ENCODE data around the gene FAM117A. TPM values are rescaled to one million over a fixed set of nuclear protein-coding genes. Genes with fewer than 3 reads are reported as not detected.

The FAM117A gene
- total RNA-seq, 1 experiment from 2014 or later: 14.9 TPM

- Mint-ChIP-seq H3K4me1 (ENCODE audit: low read depth, unreplicated experiment) (peaks cover 25% of the 10 kb centered on the region), H3K36me3 (ENCODE audit: insufficient read depth, unreplicated experiment) (peaks cover 58% of the 10 kb centered on the region), H3K27me3 (ENCODE audit: unreplicated experiment) (peaks cover 24% of the 10 kb centered on the region), H3K4me3 (ENCODE audit: low read depth, unreplicated experiment) (peak overlapping the region; percentile 91), H3K9me3 (ENCODE audit: low read depth, unreplicated experiment) (no peaks in the 10 kb centered on the region), H3K27ac (ENCODE audit: unreplicated experiment) (peak overlapping the region; percentile 97)
- TF ChIP-seq CTCF (IDR thresholded peaks at IDR 0.05; ENCODE audit: unreplicated experiment): no peak
- CTCF ChIA-PET: interaction anchor here (0.6 to 1.7 kb wide), 4 partner anchors 9 to 225 kb away, joined by 3 to 6 read pairs (median 3); partner anchors contain the start of gene FAM117A
- intact Hi-C loops (cut with micrococcal nuclease; ENCODE audit: unreplicated experiment): no loop called here
- no peak for DNase-seq
- no TSS peak for BruUV-seq (replicated peaks)
These were observed 24.1 kb upstream of the FAM117A start for GRCh38 chr17:49787884-49788477.

DNA sequence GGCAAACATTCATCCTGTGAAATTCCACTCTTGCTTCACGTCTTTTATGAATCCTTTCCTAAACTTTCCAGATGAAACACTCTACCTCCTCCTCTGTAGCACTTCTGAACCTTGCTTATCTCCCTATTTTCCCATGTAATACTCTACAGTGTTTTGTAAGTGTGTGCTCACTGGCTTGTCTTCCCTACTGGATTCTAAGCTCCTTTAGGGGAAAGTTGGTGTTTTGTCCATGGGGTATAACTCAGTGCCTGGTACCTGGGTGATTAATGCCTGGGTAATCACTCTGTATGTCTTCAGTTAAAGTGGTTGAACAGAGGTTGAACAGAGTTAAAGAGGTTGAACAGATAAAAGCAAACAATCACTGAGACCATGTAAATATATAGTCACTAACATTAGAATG, 20.7 kb upstream of the FAM117A start:
- Mint-ChIP-seq H3K36me3 (ENCODE audit: insufficient read depth, unreplicated experiment) (peaks cover 25% of the 10 kb centered on the region), H3K27me3 (ENCODE audit: unreplicated experiment) (peaks cover 44% of the 10 kb centered on the region), H3K4me1 (ENCODE audit: low read depth, unreplicated experiment) (peaks cover 17% of the 10 kb centered on the region), H3K9me3 (ENCODE audit: low read depth, unreplicated experiment) (no peaks in the 10 kb centered on the region), H3K4me3 (ENCODE audit: low read depth, unreplicated experiment) (no peak overlapping the region), H3K27ac (ENCODE audit: unreplicated experiment) (no peak overlapping the region)
- no peak for DNase-seq
- no TSS peak for BruUV-seq (replicated peaks)
- no peak for TF ChIP-seq CTCF (IDR thresholded peaks at IDR 0.05; ENCODE audit: unreplicated experiment)
- intact Hi-C loops (cut with micrococcal nuclease; ENCODE audit: unreplicated experiment): no loop called here
- CTCF ChIA-PET: no interaction called here

- no peak for DNase-seq
- Mint-ChIP-seq H3K9me3 (ENCODE audit: low read depth, unreplicated experiment) (no peaks in the 10 kb centered on the region), H3K27ac (ENCODE audit: unreplicated experiment) (no peak overlapping the region), H3K36me3 (ENCODE audit: insufficient read depth, unreplicated experiment) (peaks cover 17% of the 10 kb centered on the region), H3K27me3 (ENCODE audit: unreplicated experiment) (peaks cover 52% of the 10 kb centered on the region), H3K4me1 (ENCODE audit: low read depth, unreplicated experiment) (peaks cover 12% of the 10 kb centered on the region), H3K4me3 (ENCODE audit: low read depth, unreplicated experiment) (no peak overlapping the region)
- BruUV-seq (replicated peaks): no TSS peak
- CTCF ChIA-PET: interaction anchor here (0.5 to 1.1 kb wide), 3 partner anchors 28 to 1632 kb away, joined by 3 to 5 read pairs (median 3); no protein-coding TSS in a partner anchor
- intact Hi-C loops (cut with micrococcal nuclease; ENCODE audit: unreplicated experiment): no loop called here
- no peak for TF ChIP-seq CTCF (IDR thresholded peaks at IDR 0.05; ENCODE audit: unreplicated experiment)
These were observed 19.9 kb upstream of the FAM117A start for GRCh38 chr17:49783791-49784190.

DNA sequence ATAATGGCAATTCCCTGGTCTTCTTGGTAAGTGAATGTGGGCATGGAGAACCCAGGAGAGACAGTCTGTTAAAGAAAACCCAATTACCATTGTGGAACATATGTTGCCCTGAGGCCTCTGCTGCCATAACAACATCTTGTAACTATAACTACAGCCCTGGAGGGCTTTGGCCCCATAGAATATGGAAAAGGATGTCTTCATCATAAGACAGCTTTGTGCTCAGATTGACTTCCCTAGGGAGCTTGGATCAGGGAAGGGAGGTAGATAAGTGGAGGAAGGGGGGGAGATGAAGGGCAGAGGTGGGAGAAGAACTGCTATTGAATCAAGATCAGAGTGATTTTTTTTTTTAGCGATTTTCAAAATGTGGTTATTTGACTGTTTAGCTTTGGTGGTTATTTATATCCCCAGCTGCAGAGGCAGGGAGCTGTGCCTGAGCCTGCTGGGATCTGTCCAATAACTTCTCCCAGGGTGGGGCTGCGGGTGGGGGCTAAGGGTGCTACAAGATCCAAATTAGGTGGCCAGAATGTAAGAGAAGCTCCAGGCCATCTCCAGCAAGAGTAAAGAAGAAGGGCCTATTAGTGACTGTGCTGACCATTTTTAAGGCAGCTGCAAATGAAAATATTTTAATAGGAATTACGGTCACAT, 19.3 kb upstream of the FAM117A start:
- H3K4me1 Mint-ChIP-seq (ENCODE audit: low read depth, unreplicated experiment): peaks cover 9% of the 10 kb centered on the region
- no peak overlapping the region for H3K4me3 Mint-ChIP-seq (ENCODE audit: low read depth, unreplicated experiment)
- H3K27me3 Mint-ChIP-seq (ENCODE audit: unreplicated experiment): peaks cover 58% of the 10 kb centered on the region
- no peaks in the 10 kb centered on the region for H3K9me3 Mint-ChIP-seq (ENCODE audit: low read depth, unreplicated experiment)
- peaks cover 11% of the 10 kb centered on the region for H3K36me3 Mint-ChIP-seq (ENCODE audit: insufficient read depth, unreplicated experiment)
- no TSS peak for BruUV-seq (replicated peaks)
- intact Hi-C loops (cut with micrococcal nuclease; ENCODE audit: unreplicated experiment): no loop called here
- CTCF ChIA-PET: interaction anchor here (0.5 to 1.1 kb wide), 4 partner anchors 12 to 1632 kb away, joined by 3 to 6 read pairs (median 4); no protein-coding TSS in a partner anchor
- TF ChIP-seq CTCF (IDR thresholded peaks at IDR 0.05; ENCODE audit: unreplicated experiment): no peak
- no peak for DNase-seq
- no peak overlapping the region for H3K27ac Mint-ChIP-seq (ENCODE audit: unreplicated experiment)

Data from Calu3 (cell line).